Activated T-cell treated with anti-CD3 and anti-CD28 coated beads for 24 hours (primary cell): ENCODE data around the gene MPZL3.

Experiments used
- DNase-seq: peaks from one replicate; pipeline ENCODE4 v3.0.0-alpha.2; 2020; ENCODE audit warnings: low read depth

The MPZL3 gene, protein sequence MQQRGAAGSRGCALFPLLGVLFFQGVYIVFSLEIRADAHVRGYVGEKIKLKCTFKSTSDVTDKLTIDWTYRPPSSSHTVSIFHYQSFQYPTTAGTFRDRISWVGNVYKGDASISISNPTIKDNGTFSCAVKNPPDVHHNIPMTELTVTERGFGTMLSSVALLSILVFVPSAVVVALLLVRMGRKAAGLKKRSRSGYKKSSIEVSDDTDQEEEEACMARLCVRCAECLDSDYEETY

DNA sequence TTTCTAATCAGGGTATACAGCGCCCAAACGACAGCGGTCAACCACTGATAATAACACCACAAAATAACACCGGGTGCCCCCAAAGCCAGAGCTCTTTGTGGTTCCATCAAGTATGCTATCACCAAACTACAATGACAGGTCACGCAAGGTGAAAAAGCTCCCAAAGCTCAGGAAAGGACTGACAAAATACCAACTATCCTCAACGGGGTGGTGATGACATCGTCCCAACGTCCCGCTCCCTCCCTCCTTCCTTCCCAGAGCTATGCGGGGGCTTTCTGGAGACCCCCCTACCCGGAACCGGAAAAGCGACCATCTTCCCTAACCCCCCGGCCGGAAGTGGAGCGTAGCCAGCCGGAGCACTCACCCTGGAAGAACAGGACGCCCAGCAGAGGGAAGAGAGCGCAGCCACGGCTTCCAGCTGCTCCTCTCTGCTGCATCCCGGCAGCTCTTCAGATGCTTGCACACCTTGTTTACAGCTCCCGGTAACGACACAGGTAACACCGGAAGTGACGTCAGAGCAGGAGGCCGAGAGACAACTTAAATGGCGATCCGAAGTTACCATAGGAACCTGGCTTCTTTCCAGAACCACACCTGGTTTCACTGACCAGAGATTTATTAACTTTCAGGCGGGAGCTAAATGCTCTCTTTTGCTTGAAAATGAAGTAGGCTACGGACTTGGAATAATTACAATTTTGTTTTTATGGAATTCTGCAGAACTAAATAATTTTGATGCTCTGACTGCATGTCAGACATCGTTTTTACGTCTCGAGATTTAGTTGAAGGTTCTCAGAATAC lies at the start of gene MPZL3:
MPZL3 (minus strand) TSS at position 508 of the 795 bp plus-strand sequence; CDS start at position 437, 71 bp downstream.
- DNase-seq, result peak; percentile 78

DNA sequence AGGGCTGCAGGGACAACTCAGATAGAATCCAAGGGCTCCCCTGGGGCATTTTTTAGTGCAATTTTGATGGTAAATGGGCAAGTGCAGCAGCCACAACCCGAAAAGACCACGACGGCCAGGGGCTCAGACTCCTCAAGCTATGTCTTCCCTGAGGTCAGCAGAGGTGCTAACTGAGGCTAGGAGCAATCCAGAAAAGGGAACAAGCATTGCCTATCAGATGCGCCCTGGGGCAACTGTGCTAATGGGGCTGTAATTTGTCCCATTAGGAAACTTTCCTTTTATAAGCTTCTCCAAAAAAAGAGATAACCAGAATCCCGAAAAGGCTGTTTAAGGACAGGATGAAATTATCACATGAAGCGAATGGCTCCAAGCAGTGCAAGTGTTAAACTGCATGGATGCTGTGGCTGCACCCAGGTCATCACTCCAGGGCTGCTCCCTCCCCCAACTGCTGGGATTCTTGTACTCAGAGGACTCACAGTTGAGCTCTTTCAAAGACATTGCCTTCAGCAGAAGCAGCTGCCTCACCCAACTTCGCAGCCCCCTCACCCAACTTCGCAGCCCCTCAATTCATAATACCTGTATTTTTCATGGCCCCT lies 49.5 kb upstream of the MPZL3 start:
- no peak for DNase-seq

DNA sequence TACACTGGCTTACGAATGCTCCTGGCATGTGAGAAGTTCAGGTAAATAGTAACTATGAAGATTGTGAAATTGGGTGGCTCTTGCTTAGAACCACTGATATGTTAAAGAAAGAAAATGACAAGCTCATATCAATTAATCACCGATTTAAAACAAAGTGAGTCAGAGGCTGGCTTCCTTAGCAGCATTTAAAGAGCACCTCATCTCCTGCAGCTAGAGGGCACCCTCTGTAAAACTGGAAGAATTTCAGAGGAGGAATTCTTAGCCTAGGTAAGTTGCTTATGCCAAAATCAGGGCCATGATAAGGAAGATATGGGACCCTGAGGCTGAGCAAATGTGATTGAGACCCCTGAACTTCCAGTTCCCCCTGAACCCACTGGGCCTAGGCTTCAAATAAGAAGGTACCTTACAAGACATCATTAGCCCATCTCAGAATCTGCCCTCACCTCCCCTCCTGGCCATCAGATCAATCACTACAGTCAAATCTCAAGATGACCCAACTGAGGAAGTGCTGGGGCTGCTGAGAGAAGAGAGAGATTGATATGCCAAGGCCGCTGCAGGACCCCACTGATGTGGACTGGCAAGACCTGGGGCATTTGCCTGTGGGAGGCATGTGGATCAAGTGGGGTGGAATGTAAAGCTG lies 43.8 kb upstream of the MPZL3 start:
- DNase-seq, result peak; percentile 44

DNA sequence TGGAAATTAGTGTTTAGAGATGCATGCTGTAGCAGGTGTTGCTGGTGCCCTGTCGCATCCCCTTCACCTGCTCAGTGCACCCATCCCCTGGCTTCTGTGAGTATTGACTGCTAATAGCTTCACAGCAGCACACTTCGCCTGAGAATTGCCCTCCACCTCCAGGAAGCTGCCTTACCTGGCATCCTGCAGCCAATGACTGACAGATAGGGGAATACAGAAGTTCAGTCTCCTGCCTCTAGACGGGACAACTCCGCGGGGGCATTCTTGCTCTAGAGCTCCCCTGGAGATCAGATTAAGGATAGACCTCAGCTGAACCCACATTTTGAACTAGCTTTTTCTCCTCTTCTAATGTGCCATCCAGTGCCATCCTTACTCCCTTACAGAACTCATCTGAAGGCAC lies 43.0 kb upstream of the MPZL3 start:
- no peak for DNase-seq

DNA sequence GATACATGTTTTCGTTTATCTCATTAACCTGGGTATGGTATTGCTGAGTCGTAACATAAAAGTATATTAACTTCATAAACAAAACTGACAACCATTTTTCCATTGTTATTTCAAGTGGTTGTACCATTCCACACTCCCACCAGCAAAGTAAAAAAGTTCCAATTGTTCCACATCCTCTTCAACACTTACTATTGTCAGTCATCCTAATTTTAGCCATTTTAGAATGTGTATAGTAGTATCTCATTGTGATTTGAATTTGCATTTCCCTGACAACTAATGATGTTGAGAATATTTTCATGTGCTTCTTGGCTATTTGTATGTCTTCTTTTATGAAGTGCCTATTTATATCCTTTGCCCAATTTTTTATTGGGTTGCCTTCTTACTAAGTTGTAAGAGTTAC lies 41.9 kb upstream of the MPZL3 start:
- no peak for DNase-seq

DNA sequence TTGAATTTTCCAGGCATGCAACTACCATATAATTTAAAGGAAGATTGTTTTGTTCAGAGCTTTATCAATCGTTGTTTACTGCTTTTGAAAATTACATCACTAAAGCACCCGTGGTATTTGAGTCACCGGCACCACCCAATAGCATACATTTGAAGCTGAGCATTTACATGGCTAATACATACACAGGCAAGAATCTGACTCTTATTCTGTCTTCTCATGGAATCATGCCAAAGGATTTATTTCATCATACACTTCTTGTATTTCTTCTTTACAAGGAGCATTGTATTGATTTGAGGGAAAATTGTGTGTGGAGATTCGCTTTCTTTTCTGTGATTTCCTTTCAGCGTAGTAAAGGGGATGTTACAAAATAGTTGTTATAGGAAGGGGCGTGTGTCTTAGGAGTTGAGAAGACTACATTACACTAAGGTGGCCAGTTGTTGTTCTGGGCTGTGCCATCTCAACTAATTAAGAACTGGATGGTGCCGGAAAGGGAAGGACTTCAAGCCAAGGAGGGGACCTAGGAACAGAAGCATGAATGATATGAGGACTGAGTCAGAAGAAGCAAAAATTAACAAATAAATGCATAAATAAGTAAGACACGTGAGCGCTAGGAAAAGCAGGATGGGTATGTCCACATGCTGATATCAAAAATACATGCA lies 39.4 kb upstream of the MPZL3 start:
- no peak for DNase-seq

DNA sequence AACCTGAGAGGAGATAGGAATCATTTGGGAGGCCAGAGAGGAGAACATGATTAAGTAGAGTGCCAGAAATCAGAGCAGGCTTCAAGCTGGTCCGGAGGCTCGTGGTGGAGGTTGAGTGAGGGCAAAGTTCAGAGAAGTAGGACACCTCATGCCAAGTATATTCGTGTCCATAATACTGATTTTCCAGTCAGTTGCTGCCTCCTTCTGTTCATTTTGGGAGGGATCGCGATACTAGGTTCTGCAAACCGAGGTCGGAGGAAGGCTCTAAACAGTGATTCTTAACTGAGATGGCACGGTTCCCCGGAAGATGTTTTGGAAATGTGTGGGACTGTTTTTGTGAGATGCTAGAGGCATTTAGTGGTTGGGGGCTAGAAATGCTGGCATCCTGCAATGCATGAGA lies 38.8 kb upstream of the MPZL3 start:
- DNase-seq, result no peak

DNA sequence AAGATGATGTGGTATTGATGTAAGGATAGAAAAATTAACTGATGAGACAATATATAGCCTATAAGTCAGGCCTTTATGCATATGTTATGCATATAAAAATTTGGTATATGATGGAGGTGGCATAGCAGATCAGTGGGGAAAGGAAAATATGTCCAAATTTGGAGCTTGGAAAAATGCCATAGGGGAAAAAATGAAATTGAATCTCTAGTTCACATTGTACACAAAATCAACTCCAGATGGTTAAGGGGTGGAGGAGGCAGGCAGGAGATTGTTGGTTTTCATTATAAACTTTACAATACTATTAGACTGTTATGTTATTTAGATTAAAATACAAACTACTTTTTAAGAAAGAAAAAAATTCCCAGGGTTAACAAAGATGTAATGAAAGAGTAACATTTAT lies 37.2 kb upstream of the MPZL3 start:
- no peak for DNase-seq

DNA sequence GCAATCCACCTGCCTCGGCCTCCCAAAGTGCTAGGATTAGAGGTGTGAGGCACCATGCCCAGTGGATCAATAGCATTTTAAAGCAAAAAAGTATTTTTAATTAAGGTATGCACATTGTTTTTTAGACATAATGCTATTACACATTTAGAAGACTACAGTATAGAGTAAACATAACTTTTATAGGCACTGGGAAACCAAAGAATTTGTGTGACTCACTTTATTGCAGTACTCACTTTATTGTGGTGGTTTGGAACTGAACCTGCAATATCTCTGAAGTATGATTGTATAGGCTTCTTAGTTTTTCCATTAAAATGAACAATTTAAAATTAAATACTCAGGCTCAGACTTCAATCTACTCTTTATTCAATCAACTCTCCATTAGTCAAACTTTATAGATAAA lies 34.8 kb upstream of the MPZL3 start:
- DNase-seq, result no peak

DNA sequence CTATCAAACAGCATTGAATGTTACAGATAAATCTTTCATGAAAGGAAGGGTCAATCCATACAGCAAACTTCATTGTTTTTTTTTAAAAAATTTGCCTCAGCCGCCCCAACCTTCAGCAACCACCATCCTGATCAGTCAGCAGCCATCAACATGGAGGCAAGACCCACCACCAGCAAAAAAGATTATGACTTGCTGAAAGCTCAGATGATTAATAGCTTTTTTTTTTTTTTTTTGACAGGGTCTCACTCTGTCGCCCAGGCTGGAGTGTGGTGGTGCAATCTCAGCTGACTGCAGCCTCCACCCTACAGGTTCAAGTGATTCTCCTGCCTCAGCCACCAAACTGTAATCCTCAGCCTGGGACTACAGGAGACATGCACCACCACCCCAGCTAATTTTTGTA lies 34.4 kb upstream of the MPZL3 start:
- DNase-seq, result no peak

DNA sequence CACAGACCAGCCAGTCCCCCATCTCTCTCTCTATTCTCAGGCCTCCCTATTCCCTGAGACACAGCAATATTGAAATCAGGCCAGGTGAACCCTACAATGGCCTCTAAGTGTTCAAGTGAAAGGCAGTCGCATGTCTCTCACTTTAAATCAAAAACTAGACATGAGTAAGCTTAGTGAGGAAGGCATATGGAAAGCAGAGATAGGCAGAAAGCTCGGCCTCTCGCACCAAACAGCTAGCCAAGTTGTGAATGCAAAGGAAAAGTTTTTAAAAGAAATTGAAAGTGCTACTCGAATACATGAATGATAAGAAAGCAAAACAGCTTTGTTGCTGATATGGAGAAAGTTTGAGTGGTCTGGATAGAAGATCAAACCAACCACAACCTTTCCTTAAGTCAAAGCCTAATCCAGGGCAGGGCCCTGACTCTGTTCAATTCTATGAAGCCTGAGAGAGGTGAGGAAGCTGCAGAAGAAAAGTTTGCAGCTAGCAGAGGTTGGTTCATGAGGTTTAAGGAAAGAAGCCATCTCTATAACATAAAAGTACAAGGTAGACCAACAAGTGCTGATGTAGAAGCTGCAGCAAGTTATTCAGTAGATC lies 31.7 kb upstream of the MPZL3 start:
- no peak for DNase-seq

DNA sequence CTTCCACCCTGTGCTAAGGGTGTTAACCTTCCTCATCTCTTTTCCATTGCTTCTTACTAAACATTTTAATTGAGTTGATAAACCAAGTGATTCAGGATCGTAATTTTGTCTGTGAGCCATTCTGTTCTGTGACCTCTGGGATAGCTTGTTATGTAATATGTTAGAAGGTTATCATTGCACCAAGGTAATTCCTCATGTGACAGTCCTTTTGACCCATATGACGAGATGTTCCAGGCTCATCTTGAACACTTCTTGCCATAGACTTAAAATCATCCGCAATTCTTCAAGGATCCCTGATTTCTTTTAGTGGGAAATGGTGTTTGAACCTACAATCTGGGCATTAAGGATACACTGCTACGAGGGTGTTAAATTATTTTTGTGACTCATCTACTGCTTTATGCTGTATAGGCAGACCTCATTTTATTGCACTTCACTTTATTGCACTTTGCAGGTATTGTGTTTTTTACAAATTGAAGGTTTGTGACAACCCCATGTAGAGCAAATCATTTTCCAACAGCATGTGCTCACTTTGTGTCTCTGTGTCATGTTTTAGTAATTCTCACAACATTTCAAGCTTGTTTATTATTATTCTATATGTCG lies 31.0 kb upstream of the MPZL3 start:
- no peak for DNase-seq

DNA sequence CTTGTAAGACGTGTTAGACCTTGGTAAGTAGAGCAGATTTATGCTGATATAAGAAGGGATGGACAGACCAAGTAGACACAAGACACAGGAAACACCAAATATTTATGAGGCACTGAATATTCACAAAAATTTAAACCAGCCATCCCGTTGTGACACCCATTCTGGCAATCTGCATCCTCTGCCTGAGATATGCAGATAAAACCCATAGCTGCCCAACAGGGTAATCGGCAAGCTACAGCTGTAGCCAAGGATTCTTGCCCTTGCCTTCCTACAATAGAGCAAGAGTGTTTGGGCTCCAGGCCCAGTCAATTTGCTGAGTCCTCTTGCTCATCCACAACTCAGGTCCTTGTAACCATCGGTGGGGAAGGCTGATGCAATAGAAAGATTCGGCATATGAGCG lies 30.4 kb upstream of the MPZL3 start:
- DNase-seq, result no peak

DNA sequence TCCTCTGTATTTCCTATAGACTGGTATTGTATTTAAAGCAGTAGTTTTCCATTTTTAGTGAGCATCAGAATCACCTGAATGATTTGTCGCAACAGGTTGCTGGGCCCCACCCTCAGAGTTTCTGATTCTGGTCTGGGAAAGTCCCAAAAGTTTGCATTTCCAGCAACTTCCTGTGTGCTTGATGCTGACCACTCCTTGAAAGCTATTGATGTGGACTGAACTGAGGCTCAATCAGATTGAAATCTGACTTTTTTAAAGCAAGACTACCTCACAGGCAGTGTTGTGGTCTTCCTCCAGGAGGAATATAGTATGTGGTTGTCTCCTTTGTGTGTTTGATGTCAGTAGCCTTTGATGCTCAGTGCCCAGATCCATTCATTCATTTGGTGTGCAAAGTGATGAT lies 29.1 kb upstream of the MPZL3 start:
- no peak for DNase-seq

DNA sequence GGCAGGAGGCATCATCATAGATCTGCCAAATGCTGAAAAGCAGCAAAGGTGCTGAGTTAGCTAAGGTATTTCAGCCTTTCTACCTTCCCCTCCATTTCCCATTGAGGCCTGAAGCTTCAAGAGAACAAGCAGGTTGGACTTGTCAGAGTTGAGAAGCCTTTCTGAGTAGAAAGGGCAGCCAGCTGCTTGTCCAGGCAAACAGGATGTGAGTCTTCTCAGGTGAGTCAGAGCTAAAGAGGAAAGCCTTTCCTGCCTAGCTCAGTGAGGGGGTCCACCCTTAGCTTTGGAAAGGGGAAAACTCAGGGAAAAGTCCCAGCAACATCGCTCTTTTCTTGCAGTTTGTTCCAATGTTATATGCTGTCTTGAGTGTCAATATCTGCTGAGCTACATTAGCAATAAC lies 25.1 kb upstream of the MPZL3 start:
- DNase-seq, result no peak

DNA sequence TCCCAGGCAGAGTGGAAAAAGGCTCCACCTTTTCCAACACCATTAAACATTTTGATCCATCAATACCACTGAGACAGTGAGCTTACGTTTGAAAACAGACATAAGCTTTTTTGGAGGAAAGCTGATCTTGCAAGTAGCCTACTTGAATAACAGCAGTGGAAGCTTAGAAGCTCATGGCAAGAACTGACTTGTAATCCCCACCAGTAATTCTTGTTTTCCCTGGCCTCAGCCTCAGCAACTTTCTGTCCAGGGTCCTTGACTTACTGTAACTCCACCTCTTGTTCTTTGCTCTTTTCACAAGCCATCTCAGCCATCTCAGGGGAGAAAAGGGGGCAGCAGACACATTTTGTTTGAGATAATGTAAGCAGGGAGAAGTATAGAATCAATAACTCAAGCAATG lies 24.3 kb upstream of the MPZL3 start:
- DNase-seq, result no peak

DNA sequence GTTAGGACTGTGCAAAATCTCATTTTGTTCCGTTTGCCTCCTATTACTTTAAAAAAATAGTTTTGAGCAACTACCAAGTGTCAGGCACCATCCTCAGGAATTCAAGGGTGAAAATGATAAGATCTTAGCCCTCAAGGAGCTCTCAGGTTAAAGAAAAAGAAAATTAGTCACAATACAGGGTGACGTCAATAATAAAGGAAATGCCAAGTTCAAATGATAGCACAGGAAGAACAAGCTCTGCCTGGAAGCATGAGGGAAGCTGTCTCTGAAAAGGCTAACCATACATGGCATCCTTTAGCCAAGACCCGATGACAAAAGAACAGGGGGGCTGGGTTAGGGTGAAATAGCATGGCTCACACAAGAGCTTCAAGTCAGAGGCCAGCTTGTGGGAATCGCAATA lies 23.0 kb upstream of the MPZL3 start:
- no peak for DNase-seq

DNA sequence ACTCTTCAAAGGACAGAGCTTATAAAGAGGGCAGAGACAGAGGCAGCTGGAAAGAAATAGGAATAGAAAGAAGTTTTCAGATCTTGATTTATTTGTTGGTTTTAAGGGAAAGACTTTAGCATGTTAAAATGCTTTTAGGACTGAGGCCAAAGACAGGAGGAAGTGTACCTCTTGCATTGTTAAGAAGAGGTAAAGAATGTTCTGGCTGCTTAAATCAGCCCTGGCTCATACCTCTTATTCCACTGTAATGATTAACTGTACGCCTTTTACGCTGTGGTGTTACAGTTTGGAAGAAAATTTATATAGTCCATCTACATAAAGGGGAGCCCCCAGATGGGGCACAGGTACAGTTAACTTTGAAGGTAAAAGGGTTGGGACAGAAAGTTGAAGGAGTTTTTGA lies 22.0 kb upstream of the MPZL3 start:
- DNase-seq, result no peak

DNA sequence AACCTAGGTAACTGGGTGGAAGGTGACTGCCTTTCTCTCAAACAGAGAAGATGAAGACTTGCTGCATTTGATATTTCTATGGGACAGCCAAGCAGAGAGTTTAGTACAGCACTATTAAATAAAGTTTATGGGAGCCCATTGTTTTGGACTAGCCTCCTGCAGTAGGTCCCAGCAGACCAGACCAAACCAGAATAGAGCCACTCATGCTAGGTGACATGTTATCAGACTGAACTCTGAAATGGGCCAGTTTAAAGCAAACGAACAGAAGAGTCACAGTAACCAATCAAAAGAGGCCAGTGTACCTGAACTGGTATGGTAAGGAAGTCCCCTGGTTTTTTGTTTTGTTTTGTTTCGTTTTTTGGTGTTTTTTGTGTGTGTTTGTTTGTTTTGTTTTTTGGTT lies 19.8 kb upstream of the MPZL3 start:
- no peak for DNase-seq

DNA sequence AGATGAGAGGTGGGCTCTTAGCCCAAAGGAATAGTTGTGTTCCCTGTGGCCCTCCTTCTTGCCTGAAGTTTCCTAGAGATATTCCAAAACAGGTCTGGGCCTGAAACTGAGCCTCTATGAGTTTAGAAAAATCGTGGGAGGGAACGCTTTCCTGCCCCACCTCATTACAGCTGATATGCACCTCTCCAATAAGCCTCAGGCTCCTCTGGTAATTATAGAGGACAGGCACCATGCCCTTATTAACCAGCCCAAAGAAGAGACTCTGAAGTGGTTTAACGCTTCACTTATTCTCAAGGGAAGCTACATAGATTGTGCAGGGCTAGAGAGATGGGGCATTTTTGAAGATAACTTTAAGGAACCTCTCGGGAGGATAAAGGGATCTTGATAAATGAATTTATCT lies 15.3 kb upstream of the MPZL3 start:
- DNase-seq, result no peak

DNA sequence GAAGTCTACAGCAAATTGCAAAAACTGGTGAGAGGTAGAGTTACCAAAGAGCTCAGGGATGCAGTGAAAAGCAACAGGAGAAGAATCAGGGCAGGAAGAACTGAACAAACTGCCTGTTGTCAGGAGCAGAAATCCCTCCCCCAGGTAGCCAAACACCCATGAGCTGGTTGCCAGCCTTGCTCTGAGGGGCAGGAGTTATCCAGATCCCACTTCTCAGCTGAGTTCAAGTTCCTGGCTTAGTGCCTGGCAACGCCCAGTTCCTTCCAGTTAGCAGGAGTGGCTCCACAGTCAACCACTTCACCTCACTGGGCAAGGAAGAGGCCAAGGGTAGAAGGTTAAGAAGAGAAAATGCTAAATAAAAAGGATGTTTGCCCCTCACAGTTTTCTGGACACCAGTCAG lies 13.8 kb upstream of the MPZL3 start:
- DNase-seq, result no peak
